B cell (primary cell): ENCODE results near the gene NKAIN2.

Experiments
- CTCF ChIP-seq: fragments of 200-600 bp; IDR thresholded peaks from one replicate; pipeline ENCODE4 v1.8.0; 2022; ENCODE audit warnings: antibody characterized with exemption, mild to moderate bottlenecking
- EZH2 ChIP-seq: IDR thresholded peaks from 2 replicates; pipeline ENCODE4 v1.6.1; 2012; ENCODE audit warnings: borderline replicate concordance, low read depth, mild to moderate bottlenecking, moderate library complexity, low read length; ENCODE audit not compliant: insufficient read depth, poor library complexity, severe bottlenecking

- TF ChIP-seq CTCF: no peak
- TF ChIP-seq EZH2: no peak
Measured at GRCh38 chr6:124373386-124373785, 569.7 kb downstream of the NKAIN2 start.
